Neural progenitor cell (in vitro differentiated cells): ENCODE results near the gene BAAT. TPM values are rescaled to one million over a fixed set of nuclear protein-coding genes. Genes with fewer than 3 reads are reported as not detected.

ENCODE experiments used
- DNase-seq: peaks from one replicate; pipeline ENCODE4 v3.0.0-alpha.2; 2016; ENCODE audit warnings: low spot score
- H2AFZ ChIP-seq: fragments of 200-600 bp; sonication (generic); replicated peaks from 2 replicates; pipeline ENCODE4 v1.6.1; 2016; ENCODE audit warnings: antibody characterized with exemption
- H3F3A ChIP-seq: fragments of 200-600 bp; sonication (generic); 2 replicates; pipeline ENCODE4 v1.6.1; 2016; ENCODE audit warnings: antibody characterized with exemption, low read depth
- H3K27ac ChIP-seq: fragments of 200-600 bp; sonication (generic); 2 replicates; pipeline ENCODE4 v1.5.1; 2016; ENCODE audit warnings: mild to moderate bottlenecking
- H3K27me3 ChIP-seq: fragments of 200-600 bp; sonication (generic); 2 replicates; pipeline ENCODE4 v1.6.1; 2016; ENCODE audit warnings: mild to moderate bottlenecking, moderate library complexity
- H3K36me3 ChIP-seq: fragments of 200-600 bp; sonication (generic); 2 replicates; pipeline ENCODE4 v1.5.1; 2016
- H3K4me1 ChIP-seq: fragments of 200-600 bp; sonication (generic); 2 replicates; pipeline ENCODE4 v1.6.1; 2016; ENCODE audit warnings: mixed run types
- H3K4me2 ChIP-seq: fragments of 200-600 bp; sonication (generic); 2 replicates; pipeline ENCODE4 v1.6.1; 2016
- H3K4me3 ChIP-seq: fragments of 200-600 bp; sonication (generic); 2 replicates; pipeline ENCODE4 v1.5.1; 2016
- H3K79me2 ChIP-seq: fragments of 200-600 bp; sonication (generic); 2 replicates; pipeline ENCODE4 v1.6.1; 2016; ENCODE audit warnings: low read depth
- H3K9ac ChIP-seq: fragments of 200-600 bp; sonication (generic); 2 replicates; pipeline ENCODE4 v1.6.1; 2016
- H3K9me3 ChIP-seq: fragments of 200-600 bp; sonication (generic); 2 replicates; pipeline ENCODE4 v1.5.1; 2016; ENCODE audit warnings: low read depth
- H4K20me1 ChIP-seq: fragments of 200-600 bp; sonication (generic); 2 replicates; pipeline ENCODE4 v1.6.1; 2016; ENCODE audit warnings: low read depth
- H3K27ac Mint-ChIP-seq: 3 replicates; pipeline ENCODE4 v1.8.0; 2021; ENCODE audit warnings: mixed read lengths
- H3K27me3 Mint-ChIP-seq: 2 replicates; pipeline ENCODE4 v1.8.0; 2022; ENCODE audit warnings: low read depth, mild to moderate bottlenecking, inconsistent platforms, moderate library complexity, mixed read lengths; ENCODE audit not compliant: insufficient read depth
- H3K36me3 Mint-ChIP-seq: 3 replicates; pipeline ENCODE4 v1.8.0; 2021; ENCODE audit warnings: mixed read lengths
- H3K4me1 Mint-ChIP-seq: 3 replicates; pipeline ENCODE4 v1.8.0; 2021; ENCODE audit warnings: mixed read lengths
- H3K4me3 Mint-ChIP-seq: 3 replicates; pipeline ENCODE4 v1.8.0; 2021; ENCODE audit warnings: mild to moderate bottlenecking, moderate library complexity, mixed read lengths
- H3K9me3 Mint-ChIP-seq: 3 replicates; pipeline ENCODE4 v1.8.0; 2020; ENCODE audit warnings: mixed read lengths
- CTCF ChIP-seq: fragments of 200-600 bp; sonication (generic); IDR thresholded peaks from 2 replicates; pipeline ENCODE4 v1.5.1; 2017; ENCODE audit warnings: antibody characterized with exemption, mild to moderate bottlenecking
- EZH2 ChIP-seq: fragments of 200-600 bp; sonication (generic); IDR thresholded peaks from 2 replicates; pipeline ENCODE4 v1.6.1; 2017; ENCODE audit warnings: antibody characterized with exemption, mild to moderate bottlenecking, moderate library complexity
- EZH2phosphoT487 ChIP-seq: fragments of 200-600 bp; sonication (generic); IDR thresholded peaks from 2 replicates; pipeline ENCODE4 v1.6.1; 2017; ENCODE audit warnings: antibody characterized with exemption
- total RNA-seq: library from RNA; depleted of rRNA; stranded (reverse); fragments of >200 nt; gene quantifications from 2 replicates; pipeline ENCODE4 v1.2.3, GENCODE V29; 2015; ENCODE audit warnings: low replicate concordance

The BAAT gene
- total RNA-seq, 1 donor from 2014 or later = 0.09 TPM

- Mint-ChIP-seq H3K4me3 (no peak overlapping the region), H3K4me1 (no peaks in the 10 kb centered on the region), H3K27ac (no peak overlapping the region), H3K36me3 (no peaks in the 10 kb centered on the region), H3K27me3 (peaks cover 5% of the 10 kb centered on the region), H3K9me3 (peaks cover 2% of the 10 kb centered on the region)
- no peak overlapping the region for H3K4me3 ChIP-seq
- H3K9ac ChIP-seq = no peak overlapping the region
- no peaks in the 10 kb centered on the region for H3K4me1 ChIP-seq
- DNase-seq = no peak
- H3F3A ChIP-seq = no peaks in the 10 kb centered on the region
- H4K20me1 ChIP-seq = no peaks in the 10 kb centered on the region
- no peaks in the 10 kb centered on the region for H3K36me3 ChIP-seq
- no peak overlapping the region for H3K4me2 ChIP-seq
- no peaks in the 10 kb centered on the region for H3K9me3 ChIP-seq
- H2AFZ ChIP-seq = no peak overlapping the region
- TF ChIP-seq EZH2phosphoT487 (no peak), CTCF (no peak), EZH2 (no peak)
- H3K27me3 ChIP-seq = no peaks in the 10 kb centered on the region
- no peak overlapping the region for H3K27ac ChIP-seq
- H3K79me2 ChIP-seq = no peaks in the 10 kb centered on the region
Observed at GRCh38 chr9:101341958-101342357, 42.8 kb downstream of the BAAT start.

- Histone ChIP-seq H3K27me3 (no peaks in the 10 kb centered on the region), H3F3A (no peaks in the 10 kb centered on the region), H3K4me3 (no peak overlapping the region), H3K9me3 (no peaks in the 10 kb centered on the region), H3K4me1 (no peaks in the 10 kb centered on the region), H3K36me3 (no peaks in the 10 kb centered on the region), H4K20me1 (no peaks in the 10 kb centered on the region), H3K27ac (no peak overlapping the region), H3K4me2 (no peak overlapping the region), H3K79me2 (no peaks in the 10 kb centered on the region), H2AFZ (no peak overlapping the region), H3K9ac (no peak overlapping the region)
- Mint-ChIP-seq H3K9me3 (peaks cover 2% of the 10 kb centered on the region), H3K4me1 (no peaks in the 10 kb centered on the region), H3K36me3 (no peaks in the 10 kb centered on the region), H3K27me3 (peaks cover 5% of the 10 kb centered on the region), H3K4me3 (no peak overlapping the region), H3K27ac (no peak overlapping the region)
- DNase-seq = no peak
- no peak for TF ChIP-seq EZH2
Observed at GRCh38 chr9:101337237-101337636, 47.6 kb downstream of the BAAT start.

GRCh38 chr9:101336091-101336490 lies 48.7 kb downstream of the BAAT start:
- Mint-ChIP-seq H3K27ac (no peak overlapping the region), H3K9me3 (peaks cover 2% of the 10 kb centered on the region), H3K4me1 (no peaks in the 10 kb centered on the region), H3K4me3 (no peak overlapping the region), H3K27me3 (peaks cover 5% of the 10 kb centered on the region), H3K36me3 (no peaks in the 10 kb centered on the region)
- TF ChIP-seq CTCF (no peak), EZH2 (no peak), EZH2phosphoT487 (no peak)
- H3K4me1 ChIP-seq = no peaks in the 10 kb centered on the region
- no peak overlapping the region for H3K4me2 ChIP-seq
- H3K79me2 ChIP-seq = no peaks in the 10 kb centered on the region
- no peaks in the 10 kb centered on the region for H3K36me3 ChIP-seq
- no peak overlapping the region for H2AFZ ChIP-seq
- no peaks in the 10 kb centered on the region for H4K20me1 ChIP-seq
- H3K27me3 ChIP-seq = no peaks in the 10 kb centered on the region
- no peaks in the 10 kb centered on the region for H3K9me3 ChIP-seq
- H3F3A ChIP-seq = no peaks in the 10 kb centered on the region
- H3K4me3 ChIP-seq = no peak overlapping the region
- H3K27ac ChIP-seq = no peak overlapping the region
- no peak overlapping the region for H3K9ac ChIP-seq
- no peak for DNase-seq

GRCh38 chr9:101333926-101334702 lies 50.7 kb downstream of the BAAT start:
- H3K36me3 Mint-ChIP-seq = no peaks in the 10 kb centered on the region
- Histone ChIP-seq H3F3A (no peaks in the 10 kb centered on the region), H3K9me3 (no peaks in the 10 kb centered on the region), H3K4me3 (no peak overlapping the region), H3K9ac (no peak overlapping the region), H2AFZ (peak overlapping the region; percentile 34), H3K79me2 (no peaks in the 10 kb centered on the region), H4K20me1 (no peaks in the 10 kb centered on the region), H3K27ac (no peak overlapping the region), H3K36me3 (no peaks in the 10 kb centered on the region), H3K27me3 (no peaks in the 10 kb centered on the region), H3K4me1 (no peaks in the 10 kb centered on the region), H3K4me2 (no peak overlapping the region)
- no peaks in the 10 kb centered on the region for H3K4me1 Mint-ChIP-seq
- H3K27me3 Mint-ChIP-seq = peaks cover under 1% of the 10 kb centered on the region
- DNase-seq = no peak
- H3K27ac Mint-ChIP-seq = no peak overlapping the region
- peaks cover 2% of the 10 kb centered on the region for H3K9me3 Mint-ChIP-seq
- no peak for TF ChIP-seq EZH2
- TF ChIP-seq CTCF = no peak
- no peak for TF ChIP-seq EZH2phosphoT487
- H3K4me3 Mint-ChIP-seq = no peak overlapping the region
